Karpas-422 (cell line): ENCODE measurements around the gene ACTN3. TPM values are rescaled to one million over a fixed set of nuclear protein-coding genes. Genes with fewer than 3 reads are reported as not detected.

Experiments
- DNase-seq: peaks from one replicate; pipeline ENCODE4 v3.0.0-alpha.2; 2015
- H2AFZ ChIP-seq: fragments of 200-600 bp; sonication (generic); 2 replicates; pipeline ENCODE4 v1.6.1; 2014; ENCODE audit warnings: antibody characterized with exemption, low read length, mixed read lengths
- H3K27ac ChIP-seq: fragments of 200-600 bp; sonication (generic); 2 replicates; pipeline ENCODE4 v1.5.1; 2014; ENCODE audit warnings: mild to moderate bottlenecking, low read length, moderate library complexity
- H3K27me3 ChIP-seq: fragments of 200-600 bp; sonication (generic); 2 replicates; pipeline ENCODE4 v1.6.1; 2014; ENCODE audit warnings: low read length, mixed read lengths
- H3K36me3 ChIP-seq: fragments of 200-600 bp; sonication (generic); 2 replicates; pipeline ENCODE4 v1.6.1; 2014; ENCODE audit warnings: low read length, mixed read lengths; ENCODE audit not compliant: insufficient read depth
- H3K4me1 ChIP-seq: fragments of 200-600 bp; sonication (generic); 2 replicates; pipeline ENCODE4 v1.6.1; 2014; ENCODE audit warnings: mild to moderate bottlenecking, low read length, mixed read lengths
- H3K4me2 ChIP-seq: fragments of 200-600 bp; sonication (generic); 2 replicates; pipeline ENCODE4 v1.6.1; 2014; ENCODE audit warnings: low read length, low read depth, mild to moderate bottlenecking; ENCODE audit not compliant: poor library complexity, severe bottlenecking
- H3K4me3 ChIP-seq: fragments of 200-600 bp; sonication (generic); 2 replicates; pipeline ENCODE4 v1.5.1; 2014; ENCODE audit warnings: mild to moderate bottlenecking, antibody characterized with exemption, low read length, mixed read lengths
- H3K79me2 ChIP-seq: fragments of 200-600 bp; sonication (generic); 2 replicates; pipeline ENCODE4 v1.6.1; 2014; ENCODE audit warnings: mild to moderate bottlenecking, low read length, mixed read lengths
- H3K9ac ChIP-seq: fragments of 200-600 bp; sonication (generic); 2 replicates; pipeline ENCODE4 v1.6.0; 2014; ENCODE audit warnings: low read length
- H3K9me2 ChIP-seq: fragments of 200-600 bp; sonication (generic), shearing (Covaris generic); replicated peaks from 2 replicates; pipeline ENCODE4 v1.6.0; 2014; ENCODE audit warnings: mild to moderate bottlenecking, low read length, moderate library complexity; ENCODE audit not compliant: insufficient read depth
- H3K9me3 ChIP-seq: fragments of 300-700, 200-600 bp; sonication (generic); 2 replicates; pipeline ENCODE4 v1.6.1; 2014; ENCODE audit warnings: low read length, mixed read lengths
- H4K20me1 ChIP-seq: fragments of 200-600 bp; sonication (generic); 2 replicates; pipeline ENCODE4 v1.6.1; 2014; ENCODE audit warnings: mild to moderate bottlenecking, antibody characterized with exemption, low read length, low read depth; ENCODE audit not compliant: insufficient read depth
- total RNA-seq: library from RNA; depleted of rRNA; stranded (reverse); fragments of >200 nt; shearing (Covaris generic); gene quantifications from 2 replicates; pipeline ENCODE4 v1.2.3, GENCODE V29; 2014; ENCODE audit warnings: low replicate concordance

ACTN3 gene
- total RNA-seq, 1 experiment from 2014 or later: not detected

- Histone ChIP-seq H3K4me3 (no peak overlapping the region), H2AFZ (no peak overlapping the region), H3K79me2 (peaks cover 8% of the 10 kb centered on the region), H3K27me3 (no peaks in the 10 kb centered on the region), H3K36me3 (no peaks in the 10 kb centered on the region), H3K9ac (no peak overlapping the region), H4K20me1 (0 out of 2 replicates have a peak, but pooled peaks cover 4% of the 10 kb centered on the region), H3K4me2 (no peak overlapping the region), H3K4me1 (peaks cover 40% of the 10 kb centered on the region), H3K27ac (no peak overlapping the region), H3K9me2 (no peaks in the 10 kb centered on the region), H3K9me3 (no peaks in the 10 kb centered on the region)
- DNase-seq: no peak
These were observed 1.3 kb downstream of the ACTN3 start for GRCh38 chr11:66548041-66548440.

GRCh38 chr11:66548774-66549630, 2.3 kb downstream of the ACTN3 start:
- H3K9ac ChIP-seq: no peak overlapping the region
- H3K4me3 ChIP-seq: no peak overlapping the region
- H3K36me3 ChIP-seq: no peaks in the 10 kb centered on the region
- no peaks in the 10 kb centered on the region for H3K27me3 ChIP-seq
- H3K9me3 ChIP-seq: no peaks in the 10 kb centered on the region
- peaks cover 31% of the 10 kb centered on the region for H3K4me1 ChIP-seq
- H3K9me2 ChIP-seq: no peaks in the 10 kb centered on the region
- DNase-seq: no peak
- H3K79me2 ChIP-seq: peaks cover 8% of the 10 kb centered on the region
- 0 out of 2 replicates have a peak, but pooled peaks cover 4% of the 10 kb centered on the region for H4K20me1 ChIP-seq
- H3K4me2 ChIP-seq: no peak overlapping the region
- H2AFZ ChIP-seq: no peak overlapping the region
- no peak overlapping the region for H3K27ac ChIP-seq

GRCh38 chr11:66549696-66550095, 3.0 kb downstream of the ACTN3 start:
- Histone ChIP-seq H3K9ac (no peak overlapping the region), H3K79me2 (peaks cover 8% of the 10 kb centered on the region), H3K4me1 (peaks cover 24% of the 10 kb centered on the region), H3K9me3 (no peaks in the 10 kb centered on the region), H2AFZ (no peak overlapping the region), H4K20me1 (0 out of 2 replicates have a peak, but pooled peaks cover 4% of the 10 kb centered on the region), H3K9me2 (no peaks in the 10 kb centered on the region), H3K4me2 (no peak overlapping the region), H3K27me3 (no peaks in the 10 kb centered on the region), H3K4me3 (no peak overlapping the region), H3K27ac (no peak overlapping the region), H3K36me3 (no peaks in the 10 kb centered on the region)
- no peak for DNase-seq

- Histone ChIP-seq H3K4me1 (peaks cover 16% of the 10 kb centered on the region), H3K79me2 (no peaks in the 10 kb centered on the region), H4K20me1 (0 out of 2 replicates have a peak, but pooled peaks cover 4% of the 10 kb centered on the region), H3K9ac (no peak overlapping the region), H3K27me3 (no peaks in the 10 kb centered on the region), H3K9me2 (no peaks in the 10 kb centered on the region), H3K36me3 (no peaks in the 10 kb centered on the region), H2AFZ (no peak overlapping the region), H3K4me2 (no peak overlapping the region), H3K27ac (no peak overlapping the region), H3K9me3 (no peaks in the 10 kb centered on the region), H3K4me3 (no peak overlapping the region)
- DNase-seq: no peak
These were observed 4.2 kb downstream of the ACTN3 start for GRCh38 chr11:66550887-66551286.

GRCh38 chr11:66554602-66555001, 7.9 kb downstream of the ACTN3 start:
- Histone ChIP-seq H2AFZ (no peak overlapping the region), H3K4me3 (no peak overlapping the region), H3K79me2 (no peaks in the 10 kb centered on the region), H3K27ac (no peak overlapping the region), H3K4me1 (no peaks in the 10 kb centered on the region), H3K4me2 (no peak overlapping the region), H4K20me1 (no peaks in the 10 kb centered on the region), H3K36me3 (no peaks in the 10 kb centered on the region), H3K9me2 (no peaks in the 10 kb centered on the region), H3K27me3 (no peaks in the 10 kb centered on the region), H3K9me3 (no peaks in the 10 kb centered on the region), H3K9ac (no peak overlapping the region)
- no peak for DNase-seq

GRCh38 chr11:66555416-66555815, 8.7 kb downstream of the ACTN3 start:
- Histone ChIP-seq H3K36me3 (no peaks in the 10 kb centered on the region), H2AFZ (no peak overlapping the region), H3K27ac (no peak overlapping the region), H4K20me1 (no peaks in the 10 kb centered on the region), H3K9me2 (no peaks in the 10 kb centered on the region), H3K4me2 (no peak overlapping the region), H3K9ac (no peak overlapping the region), H3K79me2 (no peaks in the 10 kb centered on the region), H3K27me3 (no peaks in the 10 kb centered on the region), H3K4me3 (no peak overlapping the region), H3K4me1 (no peaks in the 10 kb centered on the region), H3K9me3 (no peaks in the 10 kb centered on the region)
- no peak for DNase-seq

GRCh38 chr11:66556086-66556485, 9.4 kb downstream of the ACTN3 start:
- Histone ChIP-seq H3K4me3 (no peak overlapping the region), H3K4me1 (no peaks in the 10 kb centered on the region), H3K27ac (no peak overlapping the region), H3K9me2 (no peaks in the 10 kb centered on the region), H2AFZ (no peak overlapping the region), H3K27me3 (no peaks in the 10 kb centered on the region), H3K9me3 (no peaks in the 10 kb centered on the region), H4K20me1 (no peaks in the 10 kb centered on the region), H3K9ac (no peak overlapping the region), H3K79me2 (no peaks in the 10 kb centered on the region), H3K36me3 (no peaks in the 10 kb centered on the region), H3K4me2 (no peak overlapping the region)
- DNase-seq: no peak

GRCh38 chr11:66557733-66558326, 11.1 kb downstream of the ACTN3 start:
- H3K9me3 ChIP-seq: no peaks in the 10 kb centered on the region
- no peaks in the 10 kb centered on the region for H3K27me3 ChIP-seq
- no peaks in the 10 kb centered on the region for H3K9me2 ChIP-seq
- H3K27ac ChIP-seq: no peak overlapping the region
- H2AFZ ChIP-seq: no peak overlapping the region
- no peaks in the 10 kb centered on the region for H3K4me1 ChIP-seq
- H3K36me3 ChIP-seq: no peaks in the 10 kb centered on the region
- no peaks in the 10 kb centered on the region for H3K79me2 ChIP-seq
- no peak overlapping the region for H3K4me3 ChIP-seq
- DNase-seq: no peak
- no peak overlapping the region for H3K4me2 ChIP-seq
- H4K20me1 ChIP-seq: no peaks in the 10 kb centered on the region
- no peak overlapping the region for H3K9ac ChIP-seq
